Measurements from ENCODE around the gene DESI2.

Gene DESI2

GRCh38 chr1:244755673-244756072, 102.7 kb downstream of the DESI2 start:
- DNase-seq (ENCODE audit: low read depth): no peak

DNA sequence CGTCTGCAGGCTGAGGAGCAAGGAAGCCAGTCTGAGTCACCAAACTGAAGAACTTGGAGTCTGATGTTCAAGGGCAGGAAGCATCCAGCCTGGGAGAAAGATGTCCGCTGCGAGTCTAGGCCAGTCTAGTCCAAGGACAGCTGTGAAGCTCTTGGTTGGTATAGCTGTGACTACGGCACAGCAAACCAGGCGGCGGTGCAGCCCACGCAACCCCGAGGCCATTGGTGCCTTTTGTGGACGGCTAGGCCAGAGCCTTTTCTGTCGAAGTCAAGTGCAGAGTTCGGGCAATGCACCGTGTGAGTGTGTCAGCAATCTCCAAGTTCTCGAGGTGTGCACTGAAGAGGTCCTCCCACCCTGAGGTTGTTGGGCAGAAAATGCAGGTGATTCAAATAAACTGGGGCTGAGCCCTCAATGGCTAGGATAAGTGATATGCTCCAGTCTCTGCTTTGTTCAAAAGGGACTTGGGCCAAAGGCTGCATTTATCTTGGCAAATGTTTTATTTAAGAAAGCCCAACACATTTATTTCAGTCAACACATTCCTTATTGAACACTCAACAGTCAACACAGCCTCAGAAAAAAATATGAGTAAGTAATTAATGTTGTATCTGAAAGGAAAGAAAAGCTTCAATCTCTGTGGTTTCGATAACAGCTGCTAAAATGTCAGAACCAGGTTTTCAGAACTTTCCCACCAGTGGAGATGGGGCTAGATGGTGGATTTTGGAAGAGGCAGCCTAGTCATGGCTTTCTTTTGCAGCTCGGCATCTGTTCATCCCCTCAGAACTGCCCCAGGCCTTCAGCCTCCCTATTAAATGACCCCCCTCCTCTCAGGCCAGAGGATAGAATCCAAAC, 104.4 kb downstream of the DESI2 start:
- DNase-seq (ENCODE audit: low read depth): no peak
